ENCODE results near the gene TXNDC12. TPM values are rescaled to one million over a fixed set of nuclear protein-coding genes. Genes with fewer than 3 reads are reported as not detected.
"Not testable (repeated sequence)": the region's sequence is repeated elsewhere in the genome, so short reads cannot be mapped to it uniquely, and the experiment has no call there.

TXNDC12 gene
- total RNA-seq, 1 donor from 2014 or later = 75.3 TPM

- H3K4me3 ChIP-seq = peak overlapping the region; percentile 86
- H3K36me3 ChIP-seq = no peaks in the 10 kb centered on the region
- H3K27ac Mint-ChIP-seq = peak overlapping the region; percentile 99
- no peaks in the 10 kb centered on the region for H3K9me3 Mint-ChIP-seq
- H4K20me1 ChIP-seq (ENCODE audit: low read depth) = peaks cover 22% of the 10 kb centered on the region
- peak overlapping the region; percentile 72 for H3K9ac ChIP-seq
- H3K4me1 ChIP-seq = peaks cover 20% of the 10 kb centered on the region
- no peak overlapping the region for H3K27ac ChIP-seq
- H3K4me1 Mint-ChIP-seq = peaks cover 31% of the 10 kb centered on the region
- H3K4me2 ChIP-seq = peak overlapping the region; percentile 94
- no peak for DNase-seq (ENCODE audit: low spot score)
- H3K36me3 Mint-ChIP-seq = peaks cover 7% of the 10 kb centered on the region
- peaks cover 88% of the 10 kb centered on the region for H3K79me2 ChIP-seq (ENCODE audit: low read depth)
- peak overlapping the region; percentile 100 for H3K4me3 Mint-ChIP-seq
- peaks cover 2% of the 10 kb centered on the region for H3K27me3 Mint-ChIP-seq (ENCODE audit: insufficient read depth, low read depth)
- peaks cover 13% of the 10 kb centered on the region for H3F3A ChIP-seq (ENCODE audit: low read depth)
- H3K27me3 ChIP-seq = no peaks in the 10 kb centered on the region
- no peak overlapping the region for H2AFZ ChIP-seq (replicated peaks)
- TF ChIP-seq EZH2phosphoT487 (IDR thresholded peaks at IDR 0.05) (no peak), CTCF (IDR thresholded peaks at IDR 0.05) (no peak), EZH2 (IDR thresholded peaks at IDR 0.05) (no peak)
- H3K9me3 ChIP-seq (ENCODE audit: low read depth) = no peaks in the 10 kb centered on the region
Observed at GRCh38 chr1:52053862-52054261, 1.1 kb downstream of the TXNDC12 start.

- not testable (repeated sequence) for H3K4me3 Mint-ChIP-seq; H2AFZ ChIP-seq (replicated peaks); H3K4me3 ChIP-seq; H3K27ac Mint-ChIP-seq; H3K36me3 ChIP-seq; H3K9me3 ChIP-seq (ENCODE audit: low read depth); H4K20me1 ChIP-seq (ENCODE audit: low read depth); H3K4me1 ChIP-seq; H3K27ac ChIP-seq; H3K9ac ChIP-seq; H3K27me3 Mint-ChIP-seq (ENCODE audit: insufficient read depth, low read depth); H3F3A ChIP-seq (ENCODE audit: low read depth); H3K4me2 ChIP-seq; H3K9me3 Mint-ChIP-seq; DNase-seq (ENCODE audit: low spot score); H3K27me3 ChIP-seq
- peaks cover 93% of the 10 kb centered on the region for H3K79me2 ChIP-seq (ENCODE audit: low read depth)
- Mint-ChIP-seq H3K4me1 (peaks cover 13% of the 10 kb centered on the region), H3K36me3 (peaks cover 16% of the 10 kb centered on the region)
Observed at GRCh38 chr1:52049337-52049736, 5.7 kb downstream of the TXNDC12 start.

DNA sequence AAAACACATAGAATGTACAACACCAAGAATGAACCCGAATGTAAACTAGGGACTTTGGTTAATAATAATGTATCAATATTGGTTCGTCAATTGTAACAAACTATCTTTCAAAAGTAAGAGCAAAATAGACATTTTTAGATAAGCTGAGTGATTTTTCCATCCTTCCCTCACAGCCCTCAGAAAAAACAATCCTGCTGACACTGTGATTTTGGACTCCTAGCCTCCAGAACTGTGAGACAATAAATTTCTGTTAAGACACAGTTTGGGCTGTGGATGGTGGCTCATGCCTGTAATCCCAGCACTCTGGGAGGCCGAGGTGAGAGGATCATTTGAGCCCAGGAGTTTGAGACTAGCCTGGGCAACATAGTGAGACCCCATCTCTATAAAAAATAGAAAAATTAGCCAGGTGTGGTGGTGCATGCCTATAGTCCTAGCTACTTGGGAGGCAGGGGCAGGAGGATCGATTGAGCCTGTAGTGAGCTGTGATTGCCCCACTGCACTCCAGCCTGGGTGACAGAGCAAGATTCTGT, 9.3 kb downstream of the TXNDC12 start:
- H4K20me1 ChIP-seq (ENCODE audit: low read depth); H3K9ac ChIP-seq; H3K4me2 ChIP-seq; H3K4me3 Mint-ChIP-seq; H3F3A ChIP-seq (ENCODE audit: low read depth); H2AFZ ChIP-seq (replicated peaks); H3K27me3 Mint-ChIP-seq (ENCODE audit: insufficient read depth, low read depth); H3K27ac ChIP-seq; H3K36me3 ChIP-seq; H3K4me1 ChIP-seq; H3K4me1 Mint-ChIP-seq; DNase-seq (ENCODE audit: low spot score); H3K9me3 Mint-ChIP-seq; H3K27ac Mint-ChIP-seq; H3K4me3 ChIP-seq; H3K27me3 ChIP-seq; H3K9me3 ChIP-seq (ENCODE audit: low read depth): not testable (repeated sequence)
- peaks cover 83% of the 10 kb centered on the region for H3K79me2 ChIP-seq (ENCODE audit: low read depth)
- H3K36me3 Mint-ChIP-seq = peaks cover 14% of the 10 kb centered on the region

DNA sequence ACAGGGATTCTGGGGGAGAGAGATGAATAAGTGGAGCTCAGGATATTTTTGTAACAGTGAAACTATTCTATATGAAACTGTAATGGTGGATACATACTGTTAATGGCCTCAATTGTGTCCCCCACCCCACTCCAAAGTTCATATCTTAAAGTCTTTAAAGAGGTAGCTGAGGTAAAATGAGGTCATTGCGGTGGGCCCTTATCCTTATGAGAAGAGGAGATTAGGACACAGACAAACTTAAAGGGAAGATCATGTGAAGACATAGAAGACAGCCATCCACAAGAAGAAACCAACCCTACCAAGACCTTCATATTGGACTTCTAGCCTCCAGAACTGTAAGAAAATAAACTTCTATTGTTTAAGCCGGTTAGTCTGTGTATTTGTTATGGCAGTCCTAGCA, 9.8 kb downstream of the TXNDC12 start:
- Histone ChIP-seq H3K27ac (no peak overlapping the region), H3K36me3 (peaks cover 4% of the 10 kb centered on the region), H3F3A (ENCODE audit: low read depth) (no peaks in the 10 kb centered on the region), H3K4me2 (no peak overlapping the region), H3K79me2 (ENCODE audit: low read depth) (peaks cover 80% of the 10 kb centered on the region), H3K9ac (no peak overlapping the region), H3K27me3 (no peaks in the 10 kb centered on the region), H3K4me3 (no peak overlapping the region), H4K20me1 (ENCODE audit: low read depth) (peaks cover 8% of the 10 kb centered on the region), H3K4me1 (no peaks in the 10 kb centered on the region), H2AFZ (replicated peaks) (no peak overlapping the region), H3K9me3 (ENCODE audit: low read depth) (no peaks in the 10 kb centered on the region)
- TF ChIP-seq CTCF (IDR thresholded peaks at IDR 0.05) (no peak), EZH2phosphoT487 (IDR thresholded peaks at IDR 0.05) (no peak), EZH2 (IDR thresholded peaks at IDR 0.05) (no peak)
- H3K27ac Mint-ChIP-seq = no peak overlapping the region
- peaks cover 14% of the 10 kb centered on the region for H3K36me3 Mint-ChIP-seq
- H3K27me3 Mint-ChIP-seq (ENCODE audit: insufficient read depth, low read depth) = no peaks in the 10 kb centered on the region
- H3K9me3 Mint-ChIP-seq = no peaks in the 10 kb centered on the region
- no peaks in the 10 kb centered on the region for H3K4me1 Mint-ChIP-seq
- no peak overlapping the region for H3K4me3 Mint-ChIP-seq
- no peak for DNase-seq (ENCODE audit: low spot score)

Data from neural progenitor cell (in vitro differentiated cells).